Effector memory CD4-positive, alpha-beta T cell (primary cell): ENCODE data around the gene SPRY1.
A peak's percentile ranks its signal among the peaks of the same experiment; 100 is the strongest.

Experiments used
- DNase-seq, 3 donors: peaks; one replicate each; pipeline ENCODE4 v3.0.0-alpha.2; 2020
- H3K27ac ChIP-seq: 2 replicates; pipeline ENCODE4 v1.7.0; 2013; ENCODE audit warnings: mild to moderate bottlenecking, low read length, moderate library complexity; ENCODE audit not compliant: insufficient read depth, poor library complexity, severe bottlenecking
- H3K27me3 ChIP-seq: replicated peaks from 2 replicates; pipeline ENCODE4 v1.7.0; 2013; ENCODE audit warnings: mild to moderate bottlenecking, low read length; ENCODE audit not compliant: insufficient read depth, control insufficient read depth, poor library complexity, severe bottlenecking
- H3K36me3 ChIP-seq: 2 replicates; pipeline ENCODE4 v1.7.0; 2013; ENCODE audit warnings: mild to moderate bottlenecking, low read length, moderate library complexity; ENCODE audit not compliant: control insufficient read depth, insufficient read depth
- H3K4me1 ChIP-seq: 2 replicates; pipeline ENCODE4 v1.7.0; 2013; ENCODE audit warnings: low read length, mild to moderate bottlenecking; ENCODE audit not compliant: control insufficient read depth, insufficient read depth, poor library complexity, severe bottlenecking
- H3K4me3 ChIP-seq: 2 replicates; pipeline ENCODE4 v1.7.0; 2013; ENCODE audit warnings: low read length, low read depth, mild to moderate bottlenecking; ENCODE audit not compliant: insufficient read depth, poor library complexity, severe bottlenecking
- H3K9me3 ChIP-seq: 2 replicates; pipeline ENCODE4 v1.7.0; 2013; ENCODE audit warnings: mild to moderate bottlenecking, low read length, moderate library complexity; ENCODE audit not compliant: control insufficient read depth

The SPRY1 gene

DNA sequence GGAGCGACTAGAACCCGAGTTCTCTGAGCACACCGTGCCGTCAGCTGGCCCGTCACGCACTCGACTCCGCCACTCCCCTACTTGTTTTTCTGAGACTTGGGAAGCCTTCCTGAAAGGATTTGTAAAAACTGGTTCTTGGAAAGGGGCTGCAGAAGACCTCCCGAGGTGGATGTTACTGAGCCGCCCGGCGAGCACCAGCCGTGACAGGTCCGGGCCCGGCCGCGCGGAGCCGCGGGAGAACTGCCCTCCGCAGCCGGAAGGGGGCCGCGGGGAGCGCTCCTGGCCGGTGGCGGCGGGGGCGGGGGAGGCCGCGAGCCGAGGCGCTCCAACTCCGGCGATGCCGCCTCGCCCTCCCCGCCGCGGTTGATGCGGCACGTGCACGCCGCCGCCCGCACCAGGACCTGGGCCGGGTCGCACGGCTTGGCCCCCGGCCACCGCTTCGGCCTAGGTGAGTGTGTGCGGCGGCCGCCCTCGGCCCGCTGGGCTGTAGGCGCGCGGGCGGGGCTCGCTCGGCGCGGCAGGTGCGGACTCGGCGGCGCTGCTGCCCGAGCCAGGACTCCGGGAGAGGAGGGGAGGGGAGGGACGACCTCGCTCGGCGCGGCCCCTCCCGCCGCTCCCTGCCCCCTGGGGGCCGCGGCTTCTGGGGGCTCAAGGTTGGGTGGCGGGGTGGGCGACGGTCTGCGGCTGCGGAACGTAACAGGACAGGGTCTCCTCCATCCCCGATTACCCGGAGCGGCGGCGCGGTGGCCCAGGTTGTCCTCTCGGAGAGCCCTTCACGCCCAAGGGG, 1.7 kb downstream of the SPRY1 start:
- Histone ChIP-seq H3K27me3 (no peaks in the 10 kb centered on the region), H3K9me3 (no peaks in the 10 kb centered on the region), H3K4me1 (peaks cover 23% of the 10 kb centered on the region), H3K36me3 (no peaks in the 10 kb centered on the region), H3K4me3 (peak overlapping the region; percentile 60), H3K27ac (peak overlapping the region; percentile 20)
- peak; percentile 25 to 39 (median 31) for DNase-seq

DNA sequence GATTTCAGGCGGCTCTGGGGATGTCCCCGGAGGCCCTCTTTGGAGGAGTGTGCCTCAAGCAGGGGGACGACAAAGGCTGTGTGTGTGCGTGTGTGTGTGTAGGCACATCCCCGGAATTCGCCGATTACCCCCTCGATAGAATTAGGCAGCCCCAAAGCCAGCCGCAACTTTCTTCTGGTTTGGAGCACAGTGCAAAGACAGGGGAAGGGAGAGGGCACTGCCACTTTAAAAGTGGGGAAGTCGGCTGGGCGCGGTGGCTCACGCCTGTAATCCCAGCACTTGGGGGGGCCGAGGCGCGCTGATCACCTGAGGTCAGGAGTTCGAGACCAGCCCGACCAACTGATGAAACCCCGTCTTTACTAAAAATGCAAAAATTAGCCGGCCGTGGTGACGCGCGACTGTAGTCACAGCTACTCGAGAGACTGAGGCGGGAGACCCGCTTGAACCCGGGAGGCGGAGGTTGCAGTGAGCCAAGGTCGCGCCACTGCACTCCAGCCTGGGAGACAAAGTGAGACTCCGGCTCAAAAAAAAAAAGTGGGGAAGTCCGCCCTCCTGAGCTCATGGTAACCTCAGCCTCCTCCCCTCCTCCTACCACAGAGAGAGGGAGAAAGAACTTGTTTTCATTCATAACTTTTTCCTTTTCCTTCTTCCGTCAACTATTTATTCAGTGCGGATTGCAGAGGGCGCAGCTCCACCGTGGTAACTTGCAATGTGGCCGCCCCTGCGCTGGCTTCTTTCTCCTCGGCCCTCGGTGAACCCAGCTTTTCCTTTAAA, 2.4 kb downstream of the SPRY1 start:
- Histone ChIP-seq H3K4me1 (peaks cover 23% of the 10 kb centered on the region), H3K4me3 (peak overlapping the region; percentile 60), H3K36me3 (no peaks in the 10 kb centered on the region), H3K9me3 (no peaks in the 10 kb centered on the region), H3K27me3 (no peaks in the 10 kb centered on the region), H3K27ac (peak overlapping the region; percentile 16)
- peak; percentile 25 to 36 (median 26) for DNase-seq

DNA sequence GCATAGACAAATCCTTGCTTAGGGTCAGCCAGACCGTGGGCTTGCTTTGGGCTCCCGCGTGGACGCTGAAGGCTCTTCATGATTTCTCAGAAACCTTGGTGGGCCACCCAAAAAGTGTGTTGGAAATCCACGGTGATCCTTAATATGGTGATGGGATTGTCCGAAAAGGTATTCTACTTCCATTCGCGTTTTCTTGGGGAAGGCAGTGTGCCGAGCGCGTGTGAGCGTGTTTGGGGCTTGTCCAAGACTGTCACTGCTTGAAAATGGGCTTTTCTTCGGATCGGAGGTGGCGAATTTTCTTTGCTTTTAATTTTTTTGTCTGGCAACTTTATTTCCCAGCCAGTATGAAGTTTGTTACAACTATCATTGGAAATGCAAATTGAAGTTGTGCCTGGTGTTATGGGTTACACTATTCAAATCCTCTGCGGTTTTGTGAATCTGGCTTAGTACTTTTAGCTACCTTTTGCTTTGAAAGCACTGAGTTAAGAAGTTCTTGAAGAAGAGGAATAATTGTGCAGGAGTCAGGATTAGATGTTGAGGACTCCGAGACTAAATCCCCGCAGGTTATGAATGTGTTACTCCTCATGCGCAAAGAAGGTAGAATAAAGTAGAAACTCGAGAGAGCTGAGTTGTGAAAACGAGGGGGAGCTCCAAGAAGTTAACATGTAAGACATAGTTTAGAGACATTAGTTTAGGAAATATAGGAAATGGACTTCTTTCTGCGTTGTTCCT, 3.2 kb downstream of the SPRY1 start:
- H3K27me3 ChIP-seq, result no peaks in the 10 kb centered on the region
- no peaks in the 10 kb centered on the region for H3K36me3 ChIP-seq
- no peak for DNase-seq
- H3K9me3 ChIP-seq, result no peaks in the 10 kb centered on the region
- H3K27ac ChIP-seq, result no peak overlapping the region
- peaks cover 23% of the 10 kb centered on the region for H3K4me1 ChIP-seq
- peak overlapping the region; percentile 60 for H3K4me3 ChIP-seq

DNA sequence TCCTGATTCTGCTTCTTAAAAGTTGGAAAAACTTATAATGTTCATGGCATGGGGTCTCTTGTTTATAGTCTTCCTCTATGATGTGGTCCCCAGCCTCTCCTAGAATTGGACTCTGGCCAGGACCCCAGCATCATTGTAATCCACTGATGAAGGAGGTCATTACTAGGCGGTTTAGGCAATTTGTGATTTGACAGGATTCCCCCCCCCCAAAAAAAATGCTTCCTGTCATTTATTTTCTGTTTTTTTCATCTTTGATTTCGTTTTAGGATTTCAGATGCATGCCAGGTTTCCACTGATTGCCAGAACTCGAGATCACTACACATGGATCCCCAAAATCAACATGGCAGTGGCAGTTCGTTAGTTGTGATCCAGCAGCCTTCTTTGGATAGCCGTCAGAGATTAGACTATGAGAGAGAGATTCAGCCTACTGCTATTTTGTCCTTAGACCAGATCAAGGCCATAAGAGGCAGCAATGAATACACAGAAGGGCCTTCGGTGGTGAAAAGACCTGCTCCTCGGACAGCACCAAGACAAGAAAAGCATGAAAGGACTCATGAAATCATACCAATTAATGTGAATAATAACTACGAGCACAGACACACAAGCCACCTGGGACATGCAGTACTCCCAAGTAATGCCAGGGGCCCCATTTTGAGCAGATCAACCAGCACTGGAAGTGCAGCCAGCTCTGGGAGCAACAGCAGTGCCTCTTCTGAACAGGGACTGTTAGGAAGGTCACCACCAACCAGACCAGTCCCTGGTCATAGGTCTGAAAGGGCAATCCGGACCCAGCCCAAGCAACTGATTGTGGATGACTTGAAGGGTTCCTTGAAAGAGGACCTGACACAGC, 4.9 kb downstream of the SPRY1 start:
- Histone ChIP-seq H3K4me1 (peaks cover 23% of the 10 kb centered on the region), H3K9me3 (no peaks in the 10 kb centered on the region), H3K27ac (no peak overlapping the region), H3K4me3 (no peak overlapping the region), H3K27me3 (no peaks in the 10 kb centered on the region), H3K36me3 (no peaks in the 10 kb centered on the region)
- no peak for DNase-seq

DNA sequence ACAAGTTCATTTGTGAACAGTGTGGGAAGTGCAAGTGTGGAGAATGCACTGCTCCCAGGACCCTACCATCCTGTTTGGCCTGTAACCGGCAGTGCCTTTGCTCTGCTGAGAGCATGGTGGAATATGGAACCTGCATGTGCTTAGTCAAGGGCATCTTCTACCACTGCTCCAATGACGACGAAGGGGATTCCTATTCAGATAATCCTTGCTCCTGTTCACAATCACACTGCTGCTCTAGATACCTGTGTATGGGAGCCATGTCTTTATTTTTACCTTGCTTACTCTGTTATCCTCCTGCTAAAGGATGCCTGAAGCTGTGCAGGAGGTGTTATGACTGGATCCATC, 5.5 kb downstream of the SPRY1 start:
- Histone ChIP-seq H3K27me3 (no peaks in the 10 kb centered on the region), H3K4me1 (peaks cover 18% of the 10 kb centered on the region), H3K36me3 (no peaks in the 10 kb centered on the region), H3K9me3 (no peaks in the 10 kb centered on the region), H3K27ac (no peak overlapping the region), H3K4me3 (no peak overlapping the region)
- DNase-seq, result no peak

DNA sequence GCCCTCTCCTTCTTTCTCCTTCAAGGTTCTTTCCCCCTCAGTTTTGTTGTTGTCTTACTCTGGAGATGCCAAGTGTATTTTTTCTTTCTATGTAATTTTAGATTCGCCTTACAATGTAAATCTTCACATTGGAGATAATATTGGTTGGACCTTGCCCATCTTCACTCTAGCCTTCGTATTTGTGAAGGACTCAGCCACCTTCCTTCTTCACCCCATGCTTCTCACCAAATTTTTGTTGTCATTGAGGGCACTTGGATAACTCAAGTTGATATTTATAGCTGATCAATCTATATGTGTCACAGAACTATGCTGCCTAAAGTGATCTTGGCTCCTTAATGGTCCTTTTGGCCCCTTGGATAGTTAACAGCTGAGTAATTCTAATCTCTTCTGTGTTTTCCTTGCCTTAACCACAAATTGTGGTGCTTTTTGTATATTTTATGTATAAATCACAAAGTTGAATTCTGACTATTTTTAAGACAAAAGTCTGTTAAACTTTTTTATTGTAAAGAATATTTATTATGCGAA, 6.5 kb downstream of the SPRY1 start:
- no peaks in the 10 kb centered on the region for H3K36me3 ChIP-seq
- no peak for DNase-seq
- H3K27ac ChIP-seq, result no peak overlapping the region
- H3K27me3 ChIP-seq, result no peaks in the 10 kb centered on the region
- H3K4me1 ChIP-seq, result peaks cover 12% of the 10 kb centered on the region
- no peak overlapping the region for H3K4me3 ChIP-seq
- no peaks in the 10 kb centered on the region for H3K9me3 ChIP-seq

DNA sequence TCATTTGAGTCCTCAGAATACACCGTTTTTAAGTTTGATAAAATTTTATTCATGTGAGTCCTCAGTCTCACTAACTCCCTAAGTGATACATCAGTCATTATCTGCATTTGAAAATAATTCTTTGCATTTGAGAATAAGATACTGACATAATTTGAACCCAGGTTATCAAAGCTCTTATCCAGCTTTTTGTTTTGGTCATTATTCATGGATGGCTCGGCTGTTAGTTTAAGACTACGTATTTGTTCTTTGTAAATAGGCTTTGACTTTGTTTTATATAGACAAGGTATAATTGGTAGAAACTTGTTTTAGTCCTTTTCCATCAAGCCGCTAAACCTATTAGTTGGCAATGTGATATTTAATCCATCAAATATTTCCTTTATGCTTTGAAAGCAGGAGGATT, 7.9 kb downstream of the SPRY1 start:
- no peak overlapping the region for H3K27ac ChIP-seq
- H3K27me3 ChIP-seq, result no peaks in the 10 kb centered on the region
- peaks cover under 1% of the 10 kb centered on the region for H3K4me1 ChIP-seq
- no peaks in the 10 kb centered on the region for H3K9me3 ChIP-seq
- no peaks in the 10 kb centered on the region for H3K36me3 ChIP-seq
- DNase-seq, result no peak
- H3K4me3 ChIP-seq, result no peak overlapping the region

DNA sequence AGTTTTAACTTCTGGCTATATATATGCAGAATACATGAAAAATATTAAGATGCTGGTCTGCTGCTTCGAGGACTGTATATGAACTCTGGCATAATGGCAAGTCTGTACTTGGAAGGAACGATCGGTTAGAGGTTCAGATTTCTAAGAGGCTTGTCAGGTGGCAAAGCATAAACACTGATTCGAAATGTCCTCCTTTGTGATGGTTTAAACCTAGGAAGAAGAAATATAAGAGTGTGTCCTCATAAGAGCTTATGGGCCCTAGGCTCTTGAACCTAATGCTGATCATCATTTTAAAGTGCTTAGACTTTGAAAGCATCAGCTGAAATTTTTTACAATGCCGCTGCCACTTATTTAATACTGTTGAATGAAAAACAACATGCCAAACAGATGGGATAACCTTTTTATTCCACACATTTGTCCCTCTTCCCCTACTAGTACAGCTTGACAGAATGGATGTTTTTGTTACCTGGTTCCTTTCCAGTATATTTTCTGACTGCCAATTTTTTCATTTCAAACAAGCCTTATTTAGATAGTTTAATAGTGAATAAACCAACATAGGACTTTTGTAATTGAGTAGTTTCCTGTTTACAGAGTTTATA, 8.8 kb downstream of the SPRY1 start:
- H3K27me3 ChIP-seq, result no peaks in the 10 kb centered on the region
- no peak for DNase-seq
- H3K36me3 ChIP-seq, result no peaks in the 10 kb centered on the region
- no peaks in the 10 kb centered on the region for H3K4me1 ChIP-seq
- H3K27ac ChIP-seq, result no peak overlapping the region
- H3K4me3 ChIP-seq, result no peak overlapping the region
- no peaks in the 10 kb centered on the region for H3K9me3 ChIP-seq

DNA sequence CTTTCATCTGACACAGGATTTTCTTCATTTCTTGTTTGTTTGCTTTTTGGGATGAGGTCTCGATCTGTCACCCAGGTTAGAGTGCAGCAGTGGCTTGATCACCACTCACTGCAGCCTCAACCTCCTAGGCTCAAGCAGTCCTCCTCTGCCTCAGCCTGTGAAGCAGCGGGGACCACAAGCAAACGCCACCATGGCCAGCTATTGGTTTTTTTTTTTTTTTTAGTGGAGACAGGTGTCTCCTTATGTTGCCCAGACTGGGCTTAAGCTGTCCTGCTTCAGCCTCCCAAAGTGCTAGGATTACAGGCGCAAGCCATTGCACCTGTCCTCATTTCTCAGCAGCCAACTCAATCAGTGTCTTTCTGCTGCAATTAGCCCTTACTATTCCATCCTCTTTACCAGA, 10.3 kb downstream of the SPRY1 start:
- Histone ChIP-seq H3K27me3 (no peaks in the 10 kb centered on the region), H3K27ac (no peak overlapping the region), H3K36me3 (no peaks in the 10 kb centered on the region), H3K4me3 (no peak overlapping the region), H3K4me1 (no peaks in the 10 kb centered on the region), H3K9me3 (no peaks in the 10 kb centered on the region)
- DNase-seq, result no peak
